ENCODE results near the gene POLG2.
"Not testable (repeated sequence)": the region's sequence is repeated elsewhere in the genome, so short reads cannot be mapped to it uniquely, and the experiment has no call there.

Gene POLG2

DNA sequence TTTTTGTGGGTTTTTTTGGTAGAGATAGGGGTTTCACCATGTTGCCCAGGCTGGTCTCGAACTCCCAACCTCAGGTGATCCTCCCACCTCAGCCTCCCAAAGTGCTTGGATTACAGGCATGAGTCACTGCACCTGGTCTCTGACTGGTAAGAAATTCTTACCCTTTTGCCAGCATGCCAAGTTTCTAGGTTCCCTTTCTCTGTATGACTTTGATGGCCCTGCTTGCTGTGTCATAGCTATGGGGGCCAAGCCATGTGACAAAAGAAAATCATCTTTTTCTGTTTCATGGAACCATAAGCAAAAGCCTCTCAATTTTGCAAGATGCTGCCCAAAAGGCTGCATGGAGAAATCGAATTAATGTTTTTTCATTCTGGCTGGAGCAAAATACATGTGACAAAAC, 66.8 kb downstream of the POLG2 start:
- H3K4me1 ChIP-seq (ENCODE audit: control insufficient read depth in 1 of 2, insufficient read depth in 2 of 2, low read length in 2 of 2); H3K9ac ChIP-seq (ENCODE audit: low read depth in 1 of 2, low read length in 2 of 2); H3K4me3 ChIP-seq (ENCODE audit: low read depth in 1 of 2, low read length in 2 of 2); H3K36me3 ChIP-seq (ENCODE audit: control insufficient read depth in 1 of 2, insufficient read depth in 2 of 2, low read length in 2 of 2); H3K27ac ChIP-seq (ENCODE audit: low read depth, low read length); H3K9me3 ChIP-seq (ENCODE audit: control insufficient read depth in 1 of 2, low read length in 2 of 2); H3K27me3 ChIP-seq (ENCODE audit: control insufficient read depth in 1 of 2, insufficient read depth in 2 of 2, low read length in 2 of 2): not testable (repeated sequence)

DNA sequence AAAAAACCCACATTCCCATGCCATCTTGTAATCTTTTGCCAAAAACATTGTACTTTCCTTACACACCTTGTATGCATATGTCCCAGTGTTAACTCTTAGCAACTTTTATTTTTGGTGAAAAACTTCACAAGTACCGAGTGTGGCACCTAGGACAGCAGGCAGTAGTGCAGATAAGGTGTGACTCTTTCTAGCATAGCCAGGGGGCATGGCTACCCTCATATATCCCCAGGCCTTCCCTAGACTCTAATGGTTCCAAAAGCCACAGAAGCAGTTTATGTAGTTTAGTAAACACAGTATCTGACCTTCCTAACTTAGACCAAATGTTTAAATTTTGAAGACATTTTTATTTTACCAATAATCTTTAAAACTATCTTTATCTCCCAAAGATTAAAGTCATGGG, 68.4 kb downstream of the POLG2 start:
- Histone ChIP-seq H3K27ac (ENCODE audit: low read depth, low read length) (no peak overlapping the region), H3K4me1 (ENCODE audit: control insufficient read depth in 1 of 2, insufficient read depth in 2 of 2, low read length in 2 of 2) (no peaks in the 10 kb centered on the region)

More for the DNA sequence above, 68.4 kb downstream of the POLG2 start:
- H3K36me3 ChIP-seq (ENCODE audit: control insufficient read depth in 1 of 2, insufficient read depth in 2 of 2, low read length in 2 of 2): no peaks in the 10 kb centered on the region
- no peak overlapping the region for H3K4me3 ChIP-seq (ENCODE audit: low read depth in 1 of 2, low read length in 2 of 2)
- no peak overlapping the region for H3K9ac ChIP-seq (ENCODE audit: low read depth in 1 of 2, low read length in 2 of 2)
- no peaks in the 10 kb centered on the region for H3K9me3 ChIP-seq (ENCODE audit: control insufficient read depth in 1 of 2, low read length in 2 of 2)
- no peaks in the 10 kb centered on the region for H3K27me3 ChIP-seq (ENCODE audit: control insufficient read depth in 1 of 2, insufficient read depth in 2 of 2, low read length in 2 of 2)
